GM21526 (cell line): ENCODE measurements around the gene ATXN1.
"Not testable (repeated sequence)": the region's sequence is repeated elsewhere in the genome, so short reads cannot be mapped to it uniquely, and the experiment has no call there.

Experiments used
- ATAC-seq: cut with Tn5 transposase; IDR thresholded peaks from one replicate; pipeline ENCODE4 v1.9.1; 2021; ENCODE audit warnings: moderate library complexity; ENCODE audit not compliant: unreplicated experiment, low FRiP score

Gene ATXN1

GRCh38 chr6:16548121-16548520, 213.1 kb downstream of the ATXN1 start:
- ATAC-seq = no peak

- ATAC-seq = no peak
These were observed 213.7 kb downstream of the ATXN1 start for GRCh38 chr6:16547587-16547986.

GRCh38 chr6:16546861-16547260, 214.4 kb downstream of the ATXN1 start:
- no peak for ATAC-seq

GRCh38 chr6:16545382-16545781, 215.9 kb downstream of the ATXN1 start:
- no peak for ATAC-seq

- ATAC-seq = no peak
These were observed 216.7 kb downstream of the ATXN1 start for GRCh38 chr6:16544521-16544920.

- ATAC-seq = no peak
These were observed 217.3 kb downstream of the ATXN1 start for GRCh38 chr6:16544006-16544405.

- ATAC-seq = no peak
These were observed 217.7 kb downstream of the ATXN1 start for GRCh38 chr6:16543521-16543920.

- no peak for ATAC-seq
These were observed 219.2 kb downstream of the ATXN1 start for GRCh38 chr6:16542070-16542469.

GRCh38 chr6:16540804-16541752, 220.2 kb downstream of the ATXN1 start:
- ATAC-seq = no peak

GRCh38 chr6:16540383-16540782, 220.9 kb downstream of the ATXN1 start:
- ATAC-seq = not testable (repeated sequence)

- no peak for ATAC-seq
These were observed 222.0 kb downstream of the ATXN1 start for GRCh38 chr6:16539086-16539931.

GRCh38 chr6:16535564-16535963, 225.7 kb downstream of the ATXN1 start:
- no peak for ATAC-seq

- no peak for ATAC-seq
These were observed 227.5 kb downstream of the ATXN1 start for GRCh38 chr6:16533721-16534136.

- no peak for ATAC-seq
These were observed 228.1 kb downstream of the ATXN1 start for GRCh38 chr6:16533210-16533609.

- no peak for ATAC-seq
These were observed 233.6 kb downstream of the ATXN1 start for GRCh38 chr6:16527691-16528090.

- ATAC-seq = no peak
These were observed 236.9 kb downstream of the ATXN1 start for GRCh38 chr6:16524380-16524707.

- ATAC-seq = no peak
These were observed 237.5 kb downstream of the ATXN1 start for GRCh38 chr6:16523606-16524379.

- ATAC-seq = no peak
These were observed 238.3 kb downstream of the ATXN1 start for GRCh38 chr6:16522937-16523336.

- ATAC-seq = no peak
These were observed 239.7 kb downstream of the ATXN1 start for GRCh38 chr6:16521528-16521927.

- ATAC-seq = no peak
These were observed 241.7 kb downstream of the ATXN1 start for GRCh38 chr6:16519265-16520242.
